Activated naive CD4-positive, alpha-beta T cell treated with anti-CD3 and anti-CD28 coated beads, Interleukin-2, amount 50 U/mL, for 16 hours (primary cell): ENCODE measurements around the gene CXCL8.

Experiments used
- DNase-seq: peaks from one replicate; pipeline ENCODE4 v3.0.0-alpha.2; 2020

The CXCL8 gene

GRCh38 chr4:73718375-73719373 is 21.7 kb upstream of the CXCL8 start:
- no peak for DNase-seq

- no peak for DNase-seq
Observed at GRCh38 chr4:73721435-73721834, 18.9 kb upstream of the CXCL8 start.

- no peak for DNase-seq
Observed at GRCh38 chr4:73721909-73722308, 18.5 kb upstream of the CXCL8 start.

GRCh38 chr4:73723023-73723422 is 17.3 kb upstream of the CXCL8 start:
- no peak for DNase-seq

- DNase-seq = no peak
Observed at GRCh38 chr4:73723928-73724327, 16.4 kb upstream of the CXCL8 start.

- DNase-seq = no peak
Observed at GRCh38 chr4:73725510-73725909, 14.9 kb upstream of the CXCL8 start.

GRCh38 chr4:73725985-73726384 is 14.4 kb upstream of the CXCL8 start:
- no peak for DNase-seq

- no peak for DNase-seq
Observed at GRCh38 chr4:73727685-73728084, 12.7 kb upstream of the CXCL8 start.

GRCh38 chr4:73728091-73728741 is 12.2 kb upstream of the CXCL8 start:
- no peak for DNase-seq

GRCh38 chr4:73729534-73730165 is 10.7 kb upstream of the CXCL8 start:
- no peak for DNase-seq

- no peak for DNase-seq
Observed at GRCh38 chr4:73730292-73730691, 10.1 kb upstream of the CXCL8 start.

- DNase-seq = no peak
Observed at GRCh38 chr4:73730867-73731266, 9.5 kb upstream of the CXCL8 start.

GRCh38 chr4:73731968-73732610 is 8.3 kb upstream of the CXCL8 start:
- DNase-seq = no peak

GRCh38 chr4:73732759-73733431 is 7.5 kb upstream of the CXCL8 start:
- DNase-seq = no peak

- no peak for DNase-seq
Observed at GRCh38 chr4:73734530-73735001, 5.8 kb upstream of the CXCL8 start.

GRCh38 chr4:73735231-73735630 is 5.1 kb upstream of the CXCL8 start:
- no peak for DNase-seq

- DNase-seq = no peak
Observed at GRCh38 chr4:73741031-73741749, 821 bp downstream of the CXCL8 start.

GRCh38 chr4:73741750-73742489 is 1.6 kb downstream of the CXCL8 start:
- no peak for DNase-seq

GRCh38 chr4:73742490-73743160 is 2.3 kb downstream of the CXCL8 start:
- DNase-seq = no peak

GRCh38 chr4:73743281-73743680 is 2.9 kb downstream of the CXCL8 start:
- DNase-seq = no peak
